Thoracic aorta (tissue), 2 donors: Measurements from ENCODE around the gene ZNF474. TPM values are rescaled to one million over a fixed set of nuclear protein-coding genes. Genes with fewer than 3 reads are reported as not detected.

Experiments
- ATAC-seq: fragments of 150-250 bp; one replicate; pipeline ENCODE4 v1.8.0; 2017; ENCODE audit warnings: low read depth; ENCODE audit not compliant: insufficient number of reproducible peaks, low FRiP score
- DNase-seq: peaks from one replicate; pipeline ENCODE4 v3.0.0-alpha.2; 2020; ENCODE audit warnings: low spot score
- H3K27ac ChIP-seq, 2 donors: fragments of 200-600 bp; sonication (generic); 1 replicate in 1 of 2; 2 replicates in 1 of 2; pipeline ENCODE4 v1.5.1; 2016; ENCODE audit warnings: mild to moderate bottlenecking in 2 of 2, moderate library complexity in 2 of 2
- H3K27me3 ChIP-seq: fragments of 200-600 bp; sonication (generic); replicated peaks from 2 replicates; pipeline ENCODE4 v1.6.0; 2016; ENCODE audit warnings: mild to moderate bottlenecking; ENCODE audit not compliant: insufficient read depth
- H3K36me3 ChIP-seq: fragments of 200-600 bp; sonication (generic); one replicate; pipeline ENCODE4 v1.5.1; 2016
- H3K4me1 ChIP-seq, 2 donors: fragments of 200-600 bp; sonication (generic); 1 replicate in 1 of 2; 2 replicates in 1 of 2; pipeline versions ENCODE4 v1.5.1 to v1.6.0; 2016; ENCODE audit warnings: low read depth in 2 of 2, mild to moderate bottlenecking in 1 of 2; ENCODE audit not compliant: control insufficient read depth in 1 of 2
- H3K4me3 ChIP-seq: fragments of 200-600 bp; sonication (generic); 2 replicates; pipeline ENCODE4 v1.5.1; 2016; ENCODE audit warnings: mild to moderate bottlenecking
- H3K9me3 ChIP-seq: fragments of 200-600 bp; sonication (generic); 2 replicates; pipeline ENCODE4 v1.5.1; 2016
- total RNA-seq, 2 donors: library from RNA; depleted of rRNA; stranded (reverse); fragments of >200 nt; gene quantifications; one replicate each; pipeline versions ENCODE4 v1.1.0 to v1.2.3, GENCODE V29; 2016
- TF ChIP-seq, protein P1 (sequence below): fragments of 200-600 bp; sonication (generic); IDR thresholded peaks from one replicate; pipeline ENCODE4 v1.5.1; 2019; ENCODE audit warnings: antibody characterized with exemption

Gene ZNF474
- total RNA-seq, 2 donors from 2014 or later = 0.27 to 0.92 TPM

DNA sequence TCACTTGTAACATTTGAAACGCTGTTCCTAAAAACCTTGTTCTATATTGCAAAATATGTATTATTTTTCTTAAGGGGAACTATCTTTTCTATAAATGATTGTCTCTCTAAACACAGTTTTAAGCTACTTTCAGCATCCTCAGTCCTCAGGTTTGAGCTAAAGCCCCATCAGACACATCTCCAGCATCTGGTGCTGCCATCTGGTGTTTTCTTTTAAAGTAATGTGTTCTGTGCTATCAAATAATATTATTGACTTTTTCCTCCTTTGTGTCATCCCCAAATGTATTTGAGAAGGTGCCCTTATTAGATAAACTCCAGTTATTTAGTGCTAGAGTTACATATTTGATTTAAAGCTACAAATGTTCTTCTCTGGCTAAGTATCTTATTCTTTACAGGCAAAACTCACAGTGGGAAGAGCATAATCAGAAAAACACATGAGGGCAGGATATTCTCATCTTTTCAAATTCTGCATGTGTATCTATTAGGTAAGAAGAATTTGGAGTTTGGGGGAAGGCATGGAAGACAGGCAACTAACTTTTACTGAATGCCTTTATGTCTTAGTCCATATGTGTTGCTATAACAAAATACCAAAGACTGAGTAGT is 27.5 kb downstream of the ZNF474 start:
- Histone ChIP-seq H3K36me3 (no peaks in the 10 kb centered on the region), H3K9me3 (no peaks in the 10 kb centered on the region)

DNA sequence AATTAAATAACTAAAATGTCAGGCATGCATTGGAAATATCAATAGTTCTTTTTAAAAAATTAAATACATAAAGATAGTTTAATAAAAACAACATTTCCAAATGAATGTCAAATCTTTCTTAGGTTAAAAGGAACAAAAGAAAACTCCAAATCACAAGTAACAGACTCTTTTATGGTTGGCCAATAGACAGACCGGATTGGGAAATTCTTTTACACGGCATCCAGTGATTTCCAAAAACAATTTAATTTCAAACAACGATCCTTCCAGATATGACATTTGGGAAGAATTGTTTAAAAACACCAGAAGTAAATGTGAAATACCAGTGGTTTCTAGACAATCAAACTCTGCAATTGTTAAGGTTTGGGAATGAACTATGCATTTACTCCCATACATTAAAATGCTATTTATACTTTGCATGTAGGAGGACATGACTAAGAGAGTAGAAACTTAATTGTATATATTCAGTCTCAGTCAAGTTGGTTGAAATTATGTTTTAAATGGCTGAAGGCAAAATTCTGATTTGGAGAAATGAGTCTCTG is 32.8 kb downstream of the ZNF474 start:
- H3K27ac ChIP-seq = peak overlapping the region in 1 of 2 donors; percentile 76
- no peaks in the 10 kb centered on the region for H3K27me3 ChIP-seq
- TF ChIP-seq, protein P1, sequence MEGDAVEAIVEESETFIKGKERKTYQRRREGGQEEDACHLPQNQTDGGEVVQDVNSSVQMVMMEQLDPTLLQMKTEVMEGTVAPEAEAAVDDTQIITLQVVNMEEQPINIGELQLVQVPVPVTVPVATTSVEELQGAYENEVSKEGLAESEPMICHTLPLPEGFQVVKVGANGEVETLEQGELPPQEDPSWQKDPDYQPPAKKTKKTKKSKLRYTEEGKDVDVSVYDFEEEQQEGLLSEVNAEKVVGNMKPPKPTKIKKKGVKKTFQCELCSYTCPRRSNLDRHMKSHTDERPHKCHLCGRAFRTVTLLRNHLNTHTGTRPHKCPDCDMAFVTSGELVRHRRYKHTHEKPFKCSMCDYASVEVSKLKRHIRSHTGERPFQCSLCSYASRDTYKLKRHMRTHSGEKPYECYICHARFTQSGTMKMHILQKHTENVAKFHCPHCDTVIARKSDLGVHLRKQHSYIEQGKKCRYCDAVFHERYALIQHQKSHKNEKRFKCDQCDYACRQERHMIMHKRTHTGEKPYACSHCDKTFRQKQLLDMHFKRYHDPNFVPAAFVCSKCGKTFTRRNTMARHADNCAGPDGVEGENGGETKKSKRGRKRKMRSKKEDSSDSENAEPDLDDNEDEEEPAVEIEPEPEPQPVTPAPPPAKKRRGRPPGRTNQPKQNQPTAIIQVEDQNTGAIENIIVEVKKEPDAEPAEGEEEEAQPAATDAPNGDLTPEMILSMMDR = no peak
- DNase-seq (no peak), ATAC-seq (no peak)
- no peaks in the 10 kb centered on the region for H3K9me3 ChIP-seq
- no peaks in the 10 kb centered on the region for H3K36me3 ChIP-seq
- H3K4me1 ChIP-seq = peaks cover 16 to 47% of the 10 kb centered on the region in 2 donors
- no peak overlapping the region for H3K4me3 ChIP-seq

More for the DNA sequence above, 27.5 kb downstream of the ZNF474 start:
- ATAC-seq (no peak), DNase-seq (no peak)
- Histone ChIP-seq H3K27ac (no peak overlapping the region), H3K27me3 (no peaks in the 10 kb centered on the region), H3K4me3 (no peak overlapping the region), H3K4me1 (peaks cover 24 to 54% of the 10 kb centered on the region in 2 donors)
- TF ChIP-seq, protein P1 = no peak

DNA sequence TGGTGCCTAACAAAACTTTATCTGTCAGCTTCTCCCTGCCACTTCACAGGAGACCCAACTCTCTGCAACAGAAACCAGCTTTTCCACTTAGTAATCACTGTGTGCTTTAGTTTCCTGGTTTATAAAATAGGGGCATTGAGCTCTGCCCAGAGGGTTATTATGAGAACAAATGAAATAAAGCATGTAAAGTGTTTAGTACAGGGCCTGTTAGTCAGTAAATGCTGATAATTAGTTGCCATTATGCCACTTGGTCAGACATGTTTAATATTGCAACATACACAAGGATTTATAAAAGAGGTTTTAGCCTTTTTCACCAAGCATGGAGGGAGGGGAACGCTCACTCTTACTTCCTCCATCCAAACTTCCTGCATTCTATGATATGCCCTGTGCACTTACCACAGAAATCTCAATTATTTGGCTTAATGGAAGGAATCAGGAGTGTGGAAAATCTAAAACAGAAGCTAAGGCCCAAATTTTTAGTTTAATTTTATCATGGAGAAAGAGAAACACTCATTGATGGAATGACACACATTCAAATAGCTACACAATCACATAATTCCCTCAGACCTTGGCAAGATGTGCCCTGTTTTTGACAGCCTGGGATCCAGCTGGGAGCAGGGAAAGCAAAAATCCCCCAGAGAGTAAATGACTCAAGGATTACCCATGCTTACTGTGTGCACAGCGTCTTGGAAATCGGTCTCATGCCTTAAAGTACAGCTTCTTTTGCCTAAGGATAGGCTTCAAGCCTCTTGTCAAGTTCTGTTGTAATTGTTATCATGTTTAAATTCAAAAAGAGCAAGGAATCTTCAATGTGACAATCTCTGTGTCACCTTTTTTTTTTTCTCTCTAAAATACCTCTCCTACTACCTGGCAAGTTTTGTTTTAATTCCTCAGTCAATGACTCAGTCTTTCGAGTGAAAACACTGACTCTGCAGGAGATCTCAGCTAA is 34.0 kb downstream of the ZNF474 start:
- no peaks in the 10 kb centered on the region for H3K9me3 ChIP-seq
- TF ChIP-seq, protein P1 = no peak
- peak overlapping the region; percentile 5 for H3K4me3 ChIP-seq
- ATAC-seq (peak; percentile 65), DNase-seq (peak; percentile 33)
- peaks cover 16 to 44% of the 10 kb centered on the region in 2 donors for H3K4me1 ChIP-seq
- H3K27ac ChIP-seq = peak overlapping the region; percentile 40 to 76
- H3K36me3 ChIP-seq = no peaks in the 10 kb centered on the region
- H3K27me3 ChIP-seq = no peaks in the 10 kb centered on the region

DNA sequence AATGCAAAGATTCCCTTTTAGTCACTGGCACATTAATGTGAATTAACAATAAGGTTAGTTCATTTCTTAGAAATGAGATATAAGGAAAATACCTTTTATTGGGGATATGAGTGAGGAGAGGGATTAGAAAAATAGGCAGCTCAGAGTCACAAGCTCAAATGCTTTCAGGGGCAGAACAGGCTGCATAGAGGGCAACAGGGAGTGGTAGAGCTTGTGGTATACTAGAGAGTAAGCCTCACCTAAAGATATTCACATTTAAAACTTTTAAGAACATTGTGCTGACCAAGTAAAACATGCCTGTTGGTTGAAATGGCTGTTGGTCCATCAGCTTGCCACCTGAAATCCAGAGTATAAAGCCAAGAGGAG is 34.7 kb downstream of the ZNF474 start:
- no peak for ATAC-seq
- H3K4me1 ChIP-seq = peaks cover 16 to 37% of the 10 kb centered on the region in 2 donors
- H3K27me3 ChIP-seq = no peaks in the 10 kb centered on the region
- TF ChIP-seq, protein P1 = no peak
- H3K36me3 ChIP-seq = no peaks in the 10 kb centered on the region
- peak overlapping the region; percentile 5 for H3K4me3 ChIP-seq
- no peak for DNase-seq
- no peaks in the 10 kb centered on the region for H3K9me3 ChIP-seq
- peak overlapping the region; percentile 6 to 76 for H3K27ac ChIP-seq
